Panc1 (cell line): ENCODE data around the gene UBASH3B. TPM values are rescaled to one million over a fixed set of nuclear protein-coding genes. Genes with fewer than 3 reads are reported as not detected.

ENCODE experiments used
- ATAC-seq: fragments of 200-7000 bp; cut with Tn5 transposase; 2 replicates; pipeline ENCODE4 v1.9.1; 2020; ENCODE audit warnings: mild to moderate bottlenecking, moderate library complexity
- BruUV-seq: library from RNA; stranded (reverse); fragments of 400-500 nt; replicated peaks from 2 replicates; lab custom pipeline; 2021; lab: Mats Ljungman, UMichigan
- CTCF ChIA-PET: fragments of 300-600 bp; sonication (Branson Sonifier 250); formaldehyde crosslinking; loops from one replicate; lab custom pipeline; 2022; ENCODE audit warnings: antibody characterized with exemption; lab: Charles Lee
- POLR2A ChIA-PET: fragments of 300-600 bp; sonication (Branson Sonifier 250); formaldehyde crosslinking; loops from one replicate; lab custom pipeline; 2022; ENCODE audit warnings: antibody characterized with exemption; lab: Charles Lee
- DNase-seq: peaks from one replicate; pipeline ENCODE4 v3.0.0-alpha.2; 2010; ENCODE audit warnings: low read depth, low spot score
- H3K27ac ChIP-seq: 2 replicates; pipeline ENCODE4 v1.5.1; 2011; ENCODE audit warnings: mild to moderate bottlenecking, low read length, inconsistent platforms
- H3K27me3 ChIP-seq: fragments of 200-500 bp; sonication (Bioruptor generic); 2 replicates; pipeline ENCODE4 v1.6.0; 2014; ENCODE audit warnings: low read length, inconsistent platforms; ENCODE audit not compliant: control insufficient read depth, insufficient read depth
- H3K36me3 ChIP-seq: fragments of 200-500 bp; sonication (Bioruptor generic); 2 replicates; pipeline ENCODE4 v1.5.1; 2014; ENCODE audit warnings: inconsistent platforms, mild to moderate bottlenecking, low read length, moderate library complexity; ENCODE audit not compliant: control insufficient read depth, insufficient read depth
- H3K4me1 ChIP-seq: 2 replicates; pipeline ENCODE4 v1.5.1; 2011; ENCODE audit warnings: inconsistent platforms, mild to moderate bottlenecking, low read length, moderate library complexity; ENCODE audit not compliant: control insufficient read depth, insufficient read depth
- H3K4me3 ChIP-seq, 2 experiments: 2 replicates each; pipeline ENCODE4 v1.5.1; 2011 to 2012; ENCODE audit warnings: low read depth in 2 of 2, low read length in 2 of 2, mild to moderate bottlenecking in 2 of 2, inconsistent platforms in 1 of 2, moderate library complexity in 1 of 2
- H3K9me3 ChIP-seq: fragments of 200-500 bp; sonication (Bioruptor generic); 2 replicates; pipeline ENCODE4 v1.5.1; 2014; ENCODE audit warnings: low read depth, mild to moderate bottlenecking, inconsistent platforms, low read length, moderate library complexity; ENCODE audit not compliant: control insufficient read depth, insufficient read depth
- CTCF ChIP-seq: fragments of 450-650 bp; IDR thresholded peaks from 2 replicates; pipeline ENCODE4 v1.5.1; 2017; ENCODE audit warnings: mild to moderate bottlenecking
- POLR2AphosphoS5 ChIP-seq: IDR thresholded peaks from 2 replicates; pipeline ENCODE4 v1.6.1; 2012; ENCODE audit warnings: mild to moderate bottlenecking, low read depth, low read length, moderate library complexity
- SIN3A ChIP-seq: IDR thresholded peaks from 2 replicates; pipeline ENCODE4 v1.6.1; 2012; ENCODE audit warnings: low read depth, mild to moderate bottlenecking, low read length, moderate library complexity, borderline replicate concordance; ENCODE audit not compliant: insufficient read depth
- TCF7L2 ChIP-seq: IDR thresholded peaks from 2 replicates; pipeline ENCODE4 v1.6.1; 2011; ENCODE audit warnings: mild to moderate bottlenecking, low read depth, low read length, inconsistent platforms
- in situ Hi-C: cut with HindIII; loops from 2 replicates; pipeline ENCODE4 v1.10.0; 2016; ENCODE audit warnings: low sequenced_read_pairs, low pct_unique_long_range_greater_than_20kb
- intact Hi-C: fragments of 100-400 bp; cut with micrococcal nuclease; formaldehyde crosslinking; loops from one replicate; pipeline ENCODE4 v1.10.0; 2022; ENCODE audit not compliant: unreplicated experiment
- total RNA-seq: library from RNA; stranded (reverse); gene quantifications from one replicate; pipeline ENCODE4 v1.2.1, GENCODE V29; 2021; ENCODE audit not compliant: unreplicated experiment
- TF ChIP-seq, protein P1 (sequence below), 2 experiments: IDR thresholded peaks; 2 replicates each; pipeline ENCODE4 v1.6.1; 2011 to 2012; ENCODE audit warnings: low read depth in 2 of 2, control low read depth in 1 of 2, low read length in 1 of 2, mild to moderate bottlenecking in 1 of 2, moderate library complexity in 1 of 2; ENCODE audit not compliant: insufficient read depth in 1 of 2

The UBASH3B gene
- total RNA-seq, 1 experiment from 2014 or later: 55.1 TPM

DNA sequence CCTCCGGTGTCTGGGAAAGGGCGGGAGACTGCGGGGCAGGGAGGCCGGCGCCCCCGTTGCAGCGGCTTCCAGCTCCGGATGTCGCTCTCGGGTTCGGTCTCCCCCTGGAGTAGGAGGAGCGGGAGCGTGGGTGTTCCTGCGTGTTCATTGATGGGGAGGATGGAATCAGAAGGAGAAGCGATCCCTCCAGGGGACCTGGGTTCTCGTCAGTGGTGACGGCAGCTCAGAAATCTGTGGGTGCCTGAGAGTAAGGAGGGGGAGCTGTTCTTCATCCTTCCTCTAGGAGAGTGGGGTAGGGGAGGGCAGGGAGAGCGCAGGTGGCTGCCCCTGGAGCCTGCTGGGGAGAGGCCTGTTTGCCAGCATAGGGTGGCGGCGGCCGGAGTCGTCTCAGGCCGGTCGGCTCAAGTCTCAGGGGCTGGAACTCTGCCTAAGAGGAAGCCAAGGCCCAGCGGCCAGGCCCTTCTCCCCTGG is 1.1 kb downstream of the UBASH3B start:
- no peak for TF ChIP-seq SIN3A
- TF ChIP-seq, protein P1, sequence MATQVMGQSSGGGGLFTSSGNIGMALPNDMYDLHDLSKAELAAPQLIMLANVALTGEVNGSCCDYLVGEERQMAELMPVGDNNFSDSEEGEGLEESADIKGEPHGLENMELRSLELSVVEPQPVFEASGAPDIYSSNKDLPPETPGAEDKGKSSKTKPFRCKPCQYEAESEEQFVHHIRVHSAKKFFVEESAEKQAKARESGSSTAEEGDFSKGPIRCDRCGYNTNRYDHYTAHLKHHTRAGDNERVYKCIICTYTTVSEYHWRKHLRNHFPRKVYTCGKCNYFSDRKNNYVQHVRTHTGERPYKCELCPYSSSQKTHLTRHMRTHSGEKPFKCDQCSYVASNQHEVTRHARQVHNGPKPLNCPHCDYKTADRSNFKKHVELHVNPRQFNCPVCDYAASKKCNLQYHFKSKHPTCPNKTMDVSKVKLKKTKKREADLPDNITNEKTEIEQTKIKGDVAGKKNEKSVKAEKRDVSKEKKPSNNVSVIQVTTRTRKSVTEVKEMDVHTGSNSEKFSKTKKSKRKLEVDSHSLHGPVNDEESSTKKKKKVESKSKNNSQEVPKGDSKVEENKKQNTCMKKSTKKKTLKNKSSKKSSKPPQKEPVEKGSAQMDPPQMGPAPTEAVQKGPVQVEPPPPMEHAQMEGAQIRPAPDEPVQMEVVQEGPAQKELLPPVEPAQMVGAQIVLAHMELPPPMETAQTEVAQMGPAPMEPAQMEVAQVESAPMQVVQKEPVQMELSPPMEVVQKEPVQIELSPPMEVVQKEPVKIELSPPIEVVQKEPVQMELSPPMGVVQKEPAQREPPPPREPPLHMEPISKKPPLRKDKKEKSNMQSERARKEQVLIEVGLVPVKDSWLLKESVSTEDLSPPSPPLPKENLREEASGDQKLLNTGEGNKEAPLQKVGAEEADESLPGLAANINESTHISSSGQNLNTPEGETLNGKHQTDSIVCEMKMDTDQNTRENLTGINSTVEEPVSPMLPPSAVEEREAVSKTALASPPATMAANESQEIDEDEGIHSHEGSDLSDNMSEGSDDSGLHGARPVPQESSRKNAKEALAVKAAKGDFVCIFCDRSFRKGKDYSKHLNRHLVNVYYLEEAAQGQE (IDR thresholded peaks at IDR 0.05; ENCODE audit: insufficient read depth in 1 of 2, low read depth in 2 of 2, low read length in 1 of 2): no peak
- TF ChIP-seq POLR2AphosphoS5: no peak
- intact Hi-C loops (no loop called here), in situ Hi-C loops (no loop called here)
- H3K36me3 ChIP-seq: no peaks in the 10 kb centered on the region
- no peaks in the 10 kb centered on the region for H3K27me3 ChIP-seq
- peak overlapping the region; percentile 78 for H3K27ac ChIP-seq
- CTCF ChIA-PET: interaction anchor here (0.9 kb wide), 1 partner anchor 100 kb away, joined by 3 read pairs; no protein-coding TSS in a partner anchor
- H3K4me3 ChIP-seq: peak overlapping the region; percentile 68 to 82
- peaks cover 38% of the 10 kb centered on the region for H3K4me1 ChIP-seq
- ATAC-seq: peak; percentile 31
- POLR2A ChIA-PET: interaction anchor here (0.6 kb wide), 2 partner anchors 55 to 616 kb away, joined by 3 to 5 read pairs; no protein-coding TSS in a partner anchor
- H3K9me3 ChIP-seq: no peaks in the 10 kb centered on the region
- BruUV-seq: no TSS peak
- no peak for DNase-seq

GRCh38 chr11:122659676-122660554 is 4.4 kb downstream of the UBASH3B start:
- ChIA-PET CTCF (interaction anchor here (0.8 kb wide), 1 partner anchor 71 kb away, joined by 3 read pairs; no protein-coding TSS in a partner anchor), POLR2A (no interaction called here)
- Histone ChIP-seq H3K4me3 (no peak overlapping the region), H3K9me3 (no peaks in the 10 kb centered on the region), H3K36me3 (no peaks in the 10 kb centered on the region), H3K27me3 (no peaks in the 10 kb centered on the region), H3K4me1 (peaks cover 51% of the 10 kb centered on the region), H3K27ac (peak overlapping the region; percentile 30)
- DNase-seq (no peak), ATAC-seq (no peak)
- no TSS peak for BruUV-seq
- in situ Hi-C loops (no loop called here), intact Hi-C loops (no loop called here)
- TF ChIP-seq SIN3A: no peak

DNA sequence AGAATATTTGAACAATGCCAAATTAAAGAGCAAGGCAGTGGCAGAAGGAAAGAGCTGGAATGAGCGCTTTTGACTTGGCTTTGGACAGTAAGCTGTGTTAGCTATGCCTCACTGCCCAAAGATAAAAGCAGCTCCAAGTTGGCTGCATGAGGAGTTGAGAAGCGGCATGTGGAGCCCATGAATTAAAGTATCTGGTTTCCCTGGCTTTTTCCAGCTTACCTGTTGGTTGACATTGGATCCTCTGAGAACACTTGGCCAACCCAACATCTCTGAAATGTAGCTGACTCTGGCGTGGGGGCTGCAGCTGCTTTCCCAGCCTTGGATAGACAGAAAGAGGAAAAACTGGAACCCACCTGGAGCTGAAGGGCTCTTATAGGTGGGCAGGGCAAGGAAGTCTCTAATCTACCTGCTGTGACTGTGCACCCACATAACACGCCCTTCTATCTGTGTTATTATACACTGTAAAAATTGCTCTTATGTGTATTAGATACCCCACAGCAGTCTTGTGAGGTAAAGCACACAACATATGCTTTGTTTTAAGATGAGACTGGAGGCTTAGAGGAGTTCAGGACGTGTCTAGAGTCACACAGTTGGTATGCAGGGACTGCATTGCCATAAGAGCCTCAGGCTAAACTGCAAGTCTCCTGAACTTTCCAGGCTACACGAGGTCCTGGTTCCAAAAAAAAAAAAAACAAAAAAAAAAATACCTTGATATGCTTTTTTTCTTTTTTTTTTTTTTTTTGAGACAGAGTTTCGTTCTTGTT is 5.8 kb downstream of the UBASH3B start:
- intact Hi-C loops (no loop called here), in situ Hi-C loops (no loop called here)
- DNase-seq (no peak), ATAC-seq (peak; percentile 60)
- no TSS peak for BruUV-seq
- Histone ChIP-seq H3K36me3 (no peaks in the 10 kb centered on the region), H3K27ac (peak overlapping the region; percentile 41), H3K27me3 (no peaks in the 10 kb centered on the region), H3K4me1 (peaks cover 52% of the 10 kb centered on the region), H3K4me3 (no peak overlapping the region), H3K9me3 (no peaks in the 10 kb centered on the region)
- TF ChIP-seq POLR2AphosphoS5: no peak
- TF ChIP-seq, protein P1 (IDR thresholded peaks at IDR 0.05; ENCODE audit: insufficient read depth in 1 of 2, low read depth in 2 of 2, low read length in 1 of 2): no peak
- TF ChIP-seq CTCF: no peak
- TF ChIP-seq TCF7L2: no peak
- TF ChIP-seq SIN3A: no peak
- POLR2A ChIA-PET: interaction anchor here (0.7 kb wide), 2 partner anchors 25 to 44 kb away, joined by 5 read pairs; no protein-coding TSS in a partner anchor
- CTCF ChIA-PET: interaction anchor here (0.6 to 0.7 kb wide), 3 partner anchors 35 to 358 kb away, joined by 3 to 5 read pairs (median 4); no protein-coding TSS in a partner anchor
